DMS153 treated with DMSO at 0.1 percent for 48 hours (cell line): ENCODE results near the gene GRM4.

Experiments
- DNase-seq: peaks from one replicate; lab custom pipeline; 2025; ENCODE audit not compliant: unreplicated experiment; lab: John Stamatoyannopoulos, UW

Gene GRM4

GRCh38 chr6:34143196-34143883 is 2.5 kb downstream of the GRM4 start:
- DNase-seq = no peak

GRCh38 chr6:34142061-34142998 is 3.6 kb downstream of the GRM4 start:
- DNase-seq = no peak

DNA sequence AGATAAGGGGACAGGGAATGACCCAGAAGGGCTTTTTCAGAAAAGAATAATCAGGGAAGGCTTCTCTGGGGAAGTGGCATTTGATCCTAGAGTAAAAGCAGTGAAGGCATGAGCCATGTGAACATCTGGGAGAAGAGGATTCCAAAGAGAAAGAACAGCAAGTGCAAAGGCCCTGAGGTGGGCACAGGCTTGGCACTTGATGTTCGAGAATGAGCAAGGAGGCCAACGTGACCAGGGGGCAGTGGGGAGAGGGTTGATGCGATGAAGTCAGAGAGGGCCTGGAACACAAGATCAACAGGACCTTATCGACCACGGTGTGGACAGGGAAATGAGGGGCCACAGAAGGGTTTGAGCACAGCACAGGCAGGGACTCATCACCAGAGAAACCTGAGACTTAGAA is 5.8 kb downstream of the GRM4 start:
- no peak for DNase-seq

DNA sequence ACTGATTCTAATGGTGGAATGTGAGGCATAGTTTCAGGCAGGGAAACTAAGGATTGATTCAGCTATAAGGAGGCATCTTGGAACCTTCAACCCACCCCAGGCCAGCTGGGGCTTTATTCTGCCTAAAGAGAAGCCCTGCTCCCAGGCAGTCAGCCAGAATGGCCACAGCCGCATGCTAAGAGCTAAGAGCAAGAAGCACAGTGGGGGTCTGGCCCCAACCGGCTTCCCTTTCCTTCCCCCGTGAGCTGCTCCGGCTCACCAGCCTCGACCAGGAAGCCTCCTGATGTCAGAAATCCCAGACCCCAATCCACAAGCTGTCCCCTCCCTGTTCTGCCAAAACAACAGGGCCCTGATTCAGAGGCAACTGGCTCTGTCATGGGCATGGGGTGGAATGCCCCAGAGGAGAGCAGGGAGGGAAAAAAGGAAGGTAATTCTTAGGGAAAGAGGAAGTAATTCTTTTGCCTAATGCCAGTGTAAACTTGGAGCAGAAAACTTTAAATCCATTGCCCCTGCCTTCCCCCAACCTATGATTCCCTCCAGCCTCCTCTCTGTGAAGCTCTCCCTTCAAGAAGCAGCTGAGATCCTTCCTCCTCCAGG is 6.9 kb downstream of the GRM4 start:
- no peak for DNase-seq

GRCh38 chr6:34138191-34138590 is 7.7 kb downstream of the GRM4 start:
- no peak for DNase-seq

- DNase-seq = no peak
Measured at GRCh38 chr6:34135541-34135940, 10.3 kb downstream of the GRM4 start.

DNA sequence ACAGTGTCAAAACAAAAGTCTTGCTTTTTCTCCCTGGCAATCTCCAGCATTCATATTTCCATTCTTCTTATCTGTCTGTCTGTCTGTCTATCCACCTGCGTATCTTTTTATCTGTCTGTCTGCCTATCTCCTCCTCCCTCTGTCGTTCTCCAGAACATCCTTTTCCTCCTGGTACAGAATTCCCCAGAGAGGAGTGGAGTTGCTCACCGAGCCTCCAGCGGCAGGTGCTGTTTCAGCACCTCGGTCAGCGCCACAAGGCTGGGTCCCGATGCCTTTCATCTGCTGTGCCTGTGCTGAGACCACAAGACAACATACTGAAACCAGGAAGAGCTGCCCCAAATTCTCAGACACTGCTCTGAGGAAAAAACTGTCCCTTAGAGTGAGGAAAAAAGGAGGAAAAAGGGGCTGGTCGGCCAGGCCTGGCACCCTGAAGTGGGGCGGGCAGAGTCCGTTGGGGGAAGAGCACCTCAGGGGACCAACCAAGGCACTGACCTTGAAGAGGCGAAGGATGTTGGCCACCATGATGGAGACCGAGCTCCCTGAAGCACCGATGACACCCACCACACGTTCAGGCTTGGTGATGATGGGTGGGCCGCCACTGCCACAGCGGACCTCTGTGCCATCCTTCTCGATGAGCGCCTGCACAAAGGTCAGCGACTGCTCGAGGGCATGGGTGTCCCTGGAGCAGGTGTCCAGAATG is 13.3 kb downstream of the GRM4 start:
- peak; percentile 66 for DNase-seq

GRCh38 chr6:34131326-34132290 is 14.3 kb downstream of the GRM4 start:
- DNase-seq = peak; percentile 17

- DNase-seq = no peak
Measured at GRCh38 chr6:34130862-34131261, 15.0 kb downstream of the GRM4 start.

DNA sequence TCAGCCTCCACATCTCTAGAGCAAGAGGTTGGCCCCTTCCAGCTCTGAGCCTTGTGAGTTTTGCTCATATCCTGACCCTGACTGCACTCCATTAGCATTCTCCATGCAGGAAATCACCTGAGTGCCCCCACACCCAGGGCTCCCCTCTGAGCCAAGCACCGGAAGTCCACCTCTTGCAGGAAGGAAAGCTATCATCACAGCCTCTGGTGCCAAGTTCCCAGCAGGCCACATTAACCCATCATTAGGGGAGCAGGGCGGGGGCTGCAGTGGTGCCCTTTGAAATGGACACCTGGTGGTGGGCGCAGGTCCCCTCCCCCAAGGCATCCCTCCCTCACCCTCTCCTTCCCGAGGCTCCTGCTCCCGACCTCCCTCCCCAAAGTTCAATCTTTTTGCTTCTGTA is 16.1 kb downstream of the GRM4 start:
- no peak for DNase-seq

- DNase-seq = no peak
Measured at GRCh38 chr6:34128045-34128444, 17.8 kb downstream of the GRM4 start.

- DNase-seq = no peak
Measured at GRCh38 chr6:34126419-34126818, 19.5 kb downstream of the GRM4 start.

DNA sequence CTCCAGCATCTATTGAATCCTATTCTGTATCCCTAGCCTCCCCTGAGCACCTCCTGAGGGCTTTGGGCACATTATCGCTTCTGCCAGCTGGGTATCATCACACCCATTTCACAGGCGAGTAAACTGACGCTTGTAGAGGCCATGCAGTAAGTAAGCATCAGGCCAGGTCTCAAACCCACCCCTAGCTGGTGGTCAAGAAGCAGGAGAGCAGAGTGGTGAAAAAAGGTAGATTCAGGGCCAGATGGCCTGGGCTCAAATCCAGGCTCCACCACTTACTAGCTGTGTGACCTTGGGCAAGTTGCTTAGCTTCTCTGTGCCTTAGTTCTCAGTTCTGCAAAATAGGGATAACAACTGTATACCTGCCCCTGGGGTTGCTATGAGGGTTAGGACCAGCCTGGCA is 19.9 kb downstream of the GRM4 start:
- no peak for DNase-seq

GRCh38 chr6:34120953-34121675 is 24.8 kb downstream of the GRM4 start:
- no peak for DNase-seq

DNA sequence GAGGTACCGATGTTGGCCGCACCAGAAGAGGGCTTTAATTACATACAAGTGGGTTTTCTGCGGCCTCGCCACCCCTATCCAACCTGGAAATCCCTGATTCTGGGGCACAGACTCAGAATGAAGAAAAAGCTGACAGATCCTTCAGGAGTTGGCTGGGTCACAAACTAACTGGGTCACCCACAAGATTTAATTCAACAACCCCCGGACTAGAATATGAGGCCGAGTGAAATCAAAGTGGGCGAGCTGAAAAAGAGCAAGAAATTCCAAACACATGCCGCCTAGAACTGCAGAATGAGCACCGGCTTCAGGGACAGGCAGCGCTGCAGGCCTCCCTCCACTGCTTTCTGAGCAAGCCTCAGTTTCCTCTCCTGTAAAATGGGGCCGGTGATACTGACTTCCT is 30.0 kb downstream of the GRM4 start:
- DNase-seq = no peak

- no peak for DNase-seq
Measured at GRCh38 chr6:34115403-34115795, 30.5 kb downstream of the GRM4 start.

DNA sequence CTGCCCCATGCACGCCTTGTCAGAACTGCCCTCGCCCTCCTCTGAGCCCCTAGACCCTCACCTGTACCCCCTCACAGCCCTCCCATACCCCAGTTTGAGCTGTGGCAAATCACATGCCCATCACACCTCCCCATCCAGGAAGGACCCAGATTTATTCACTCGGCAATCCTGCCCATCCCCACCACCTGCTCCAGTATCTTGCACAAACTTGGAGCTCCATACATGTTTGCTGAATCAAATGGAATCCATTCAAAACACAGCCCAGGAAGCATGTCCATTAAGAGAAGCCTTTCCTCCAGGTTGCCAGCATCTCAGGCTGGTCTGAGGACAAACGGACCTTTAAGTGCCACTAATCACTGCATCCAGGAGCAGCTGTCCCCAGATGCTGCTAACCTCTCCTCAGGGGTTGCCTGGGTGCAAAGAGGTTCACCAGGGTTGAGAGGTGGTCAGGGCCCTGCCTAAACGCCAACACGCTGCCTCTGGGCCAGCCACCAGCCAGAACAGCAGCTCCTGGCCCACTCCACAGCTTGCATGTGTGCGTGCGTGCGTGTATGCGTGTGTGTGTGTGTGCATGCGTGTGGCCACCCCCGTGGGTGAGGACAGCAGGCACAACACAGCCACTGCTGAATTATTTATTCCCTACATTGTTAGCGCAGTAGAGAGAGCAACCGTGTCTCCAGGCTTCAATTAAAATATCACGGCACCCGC is 31.0 kb downstream of the GRM4 start:
- DNase-seq = no peak

DNA sequence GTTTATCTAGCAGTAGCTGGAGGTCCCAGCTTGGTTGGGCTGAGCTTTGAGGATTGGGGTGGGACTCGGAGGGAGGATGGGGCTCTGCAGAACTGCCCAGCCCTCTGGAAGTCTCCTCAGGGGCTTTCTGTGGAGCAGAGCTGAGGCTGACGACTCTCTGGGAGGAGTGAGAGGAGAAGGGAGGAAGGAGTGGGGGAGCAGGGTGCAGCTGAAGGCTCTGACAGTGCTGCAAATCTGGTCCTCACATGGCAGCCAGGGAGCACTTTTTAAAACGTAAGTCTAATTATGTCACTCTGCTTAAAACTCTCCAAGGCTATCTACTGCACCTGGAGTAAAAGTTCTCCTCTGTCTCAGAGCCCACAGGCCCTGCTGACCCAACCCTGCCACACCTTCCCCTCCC is 32.4 kb downstream of the GRM4 start:
- DNase-seq = no peak

GRCh38 chr6:34112126-34112525 is 33.8 kb downstream of the GRM4 start:
- DNase-seq = no peak
